ENCODE measurements around the gene FBXW7.

The FBXW7 gene

GRCh38 chr4:152464030-152464823 lies 71.7 kb downstream of the FBXW7 start:
- no peak for DNase-seq

GRCh38 chr4:152463562-152463961 lies 72.3 kb downstream of the FBXW7 start:
- DNase-seq, result no peak

DNA sequence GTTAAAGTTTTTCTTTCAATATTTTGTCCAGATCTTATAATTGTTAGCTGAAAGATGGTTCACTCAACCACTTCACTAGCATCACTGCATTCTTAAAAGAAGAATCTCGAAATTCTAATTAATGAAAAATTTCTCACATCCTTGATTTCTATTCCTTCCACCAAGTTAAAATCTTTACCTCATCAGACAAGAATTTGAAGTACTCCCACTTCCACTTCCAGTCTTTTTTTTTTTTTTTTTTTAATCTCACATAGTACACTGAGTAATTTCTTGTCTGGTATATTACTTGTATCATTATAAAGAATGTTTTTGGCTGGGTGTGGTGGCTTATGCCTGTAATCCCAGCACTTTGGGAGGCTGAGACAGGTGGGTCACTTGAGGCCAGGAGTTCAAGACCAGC lies 73.2 kb downstream of the FBXW7 start:
- DNase-seq, result no peak

GRCh38 chr4:152462047-152462446 lies 73.8 kb downstream of the FBXW7 start:
- DNase-seq, result no peak

GRCh38 chr4:152460488-152460887 lies 75.4 kb downstream of the FBXW7 start:
- no peak for DNase-seq

GRCh38 chr4:152459326-152459725 lies 76.6 kb downstream of the FBXW7 start:
- DNase-seq, result no peak

DNA sequence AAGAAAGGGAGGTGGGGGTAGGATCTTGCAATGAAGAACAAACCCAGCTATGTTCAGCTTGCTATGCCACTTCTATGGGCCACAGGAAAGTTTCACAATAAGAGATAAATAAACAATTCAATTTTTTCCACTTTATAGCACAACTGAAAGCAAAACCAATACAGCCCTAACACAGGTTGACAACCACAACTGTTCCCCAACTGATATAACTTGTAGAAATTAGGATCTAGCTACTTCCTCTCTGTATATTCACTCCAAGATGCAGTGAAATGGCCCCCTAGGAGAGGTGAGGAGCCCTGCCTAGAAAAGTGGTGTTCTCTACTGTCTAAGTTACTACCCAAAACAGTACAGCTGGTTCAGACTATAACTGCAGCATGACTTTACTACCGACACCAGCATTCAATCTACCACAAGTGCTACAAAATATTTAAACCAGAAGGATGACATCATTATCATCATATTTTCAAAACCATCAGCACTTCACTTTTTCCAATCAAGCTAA lies 77.0 kb downstream of the FBXW7 start:
- no peak for DNase-seq

DNA sequence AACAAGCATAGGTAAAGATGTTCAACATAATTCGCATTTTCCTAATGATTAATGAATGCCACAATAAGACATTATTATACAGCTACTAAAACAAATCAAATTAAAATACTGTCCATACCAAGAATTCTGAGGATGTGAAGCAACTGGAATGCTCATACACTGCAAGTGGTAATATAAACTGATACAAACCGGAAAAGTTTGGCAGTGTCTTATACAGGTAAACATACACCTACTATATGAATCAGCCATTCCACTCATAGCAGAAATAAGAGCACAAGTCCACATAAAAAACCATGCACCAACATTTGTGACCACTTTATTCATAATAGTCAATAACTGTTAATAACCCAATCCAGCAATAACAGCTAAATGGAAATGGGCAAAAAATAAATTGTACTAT lies 79.3 kb downstream of the FBXW7 start:
- no peak for DNase-seq

DNA sequence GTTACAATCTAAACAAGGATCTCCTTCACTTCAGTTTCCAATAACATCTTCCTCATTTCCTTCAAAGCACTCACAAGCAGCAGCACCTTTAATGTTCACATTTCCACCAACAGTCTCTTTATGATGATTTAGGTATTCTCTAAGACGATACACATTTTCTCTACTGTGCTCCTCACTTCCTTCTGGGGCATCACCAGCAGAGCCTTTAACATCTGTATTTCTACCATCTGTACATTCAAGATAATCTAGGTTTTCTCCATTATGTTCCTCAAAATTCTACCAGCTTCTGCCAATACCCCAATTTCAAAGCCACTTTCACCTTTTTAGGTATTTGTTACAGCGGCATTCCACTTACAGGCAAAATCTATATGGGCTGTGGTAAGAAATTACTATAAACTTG lies 80.6 kb downstream of the FBXW7 start:
- no peak for DNase-seq

- no peak for DNase-seq
Observed at GRCh38 chr4:152454398-152455011, 81.4 kb downstream of the FBXW7 start.

DNA sequence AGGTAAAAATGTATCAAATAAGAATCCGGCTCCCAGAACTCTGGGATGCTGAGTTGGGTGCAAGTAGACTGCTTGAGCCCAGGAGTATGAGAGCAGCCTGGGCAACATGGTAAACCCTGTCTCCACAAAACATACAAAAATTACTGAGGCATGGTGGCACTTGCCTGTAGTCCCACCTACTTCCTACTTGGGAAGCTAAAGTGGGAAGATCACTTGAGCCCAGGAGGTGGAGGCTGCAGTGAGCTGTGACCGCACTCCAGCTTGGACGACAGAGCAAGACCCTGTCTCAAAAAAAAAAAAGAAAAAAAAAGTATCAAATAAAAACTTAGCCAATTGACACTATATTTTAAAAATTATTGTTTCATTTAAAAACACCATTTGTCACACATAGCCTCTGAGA lies 84.4 kb downstream of the FBXW7 start:
- DNase-seq, result no peak

DNA sequence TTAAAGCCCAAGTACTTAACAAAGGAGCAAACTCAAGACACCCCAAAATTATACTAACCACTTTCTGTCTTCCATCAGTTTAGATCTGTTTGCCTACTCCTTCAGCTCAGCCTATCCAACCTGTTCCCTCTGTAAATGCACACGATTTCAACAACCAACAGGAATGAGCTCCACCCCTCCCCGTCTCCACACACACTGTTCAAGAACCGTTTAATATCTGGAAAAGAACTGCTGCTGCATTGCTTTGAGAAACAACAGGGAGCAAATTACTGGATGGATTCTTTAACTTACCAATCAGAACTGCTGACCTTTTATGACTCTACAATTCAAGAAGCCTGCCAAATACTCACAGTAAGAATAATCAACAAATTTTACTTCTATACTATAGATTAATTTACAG lies 87.0 kb downstream of the FBXW7 start:
- DNase-seq, result no peak

GRCh38 chr4:152448038-152448707 lies 87.7 kb downstream of the FBXW7 start:
- no peak for DNase-seq

DNA sequence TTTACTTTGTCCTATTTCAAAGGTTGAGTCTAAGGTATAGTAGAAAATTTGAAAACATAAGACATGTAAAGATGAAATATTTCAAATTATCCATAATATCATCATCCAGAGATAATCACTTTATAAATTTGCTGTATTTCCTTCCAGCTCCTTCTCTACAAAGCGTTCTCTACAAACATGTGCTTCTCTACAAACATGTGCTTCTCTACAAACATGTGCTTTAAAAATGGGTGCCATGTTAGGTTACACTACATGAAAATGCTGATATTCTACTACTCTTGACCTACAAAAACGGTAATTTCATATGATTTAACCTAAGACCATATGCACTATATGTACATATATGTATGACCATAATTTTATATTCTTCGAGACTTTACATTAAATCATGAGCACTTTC lies 92.0 kb downstream of the FBXW7 start:
- no peak for DNase-seq

DNA sequence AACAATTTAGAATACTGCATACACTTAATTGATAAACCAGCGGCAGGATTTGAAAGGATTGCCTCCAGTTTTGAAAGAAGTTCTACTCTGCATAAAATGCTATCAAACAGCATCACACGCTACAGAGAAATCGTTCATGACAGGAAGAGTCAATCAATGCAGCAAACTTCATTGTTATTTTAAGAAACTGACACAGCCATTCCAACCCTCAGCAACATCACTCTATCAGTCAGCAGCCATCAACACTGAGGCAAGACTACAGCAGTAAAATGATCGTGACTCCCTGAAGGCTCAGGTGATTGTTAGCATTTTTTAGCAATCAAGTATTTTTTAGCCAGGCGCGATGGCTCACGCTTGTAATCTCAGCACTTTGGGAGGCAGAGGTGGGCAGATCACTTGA lies 98.3 kb downstream of the FBXW7 start:
- DNase-seq, result no peak

DNA sequence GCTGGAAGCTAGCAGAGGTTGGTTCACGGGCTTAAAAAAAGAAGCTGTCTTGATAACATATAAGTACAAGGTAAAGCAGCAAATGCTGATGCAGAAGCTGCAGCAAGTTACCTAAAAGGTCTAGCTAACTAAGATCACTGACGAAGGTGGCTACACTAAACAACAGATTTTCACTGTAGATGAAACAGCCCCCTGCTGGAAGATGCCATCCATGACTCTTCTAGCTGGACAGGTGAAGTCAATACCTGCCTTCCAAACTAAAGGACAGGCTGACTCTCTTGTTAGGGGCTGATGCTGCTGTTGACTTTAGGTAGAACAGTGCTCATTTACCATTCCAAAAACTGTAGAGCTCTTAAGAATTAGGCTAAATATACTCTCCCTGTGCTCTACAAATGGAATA lies 99.5 kb downstream of the FBXW7 start:
- DNase-seq, result no peak

DNA sequence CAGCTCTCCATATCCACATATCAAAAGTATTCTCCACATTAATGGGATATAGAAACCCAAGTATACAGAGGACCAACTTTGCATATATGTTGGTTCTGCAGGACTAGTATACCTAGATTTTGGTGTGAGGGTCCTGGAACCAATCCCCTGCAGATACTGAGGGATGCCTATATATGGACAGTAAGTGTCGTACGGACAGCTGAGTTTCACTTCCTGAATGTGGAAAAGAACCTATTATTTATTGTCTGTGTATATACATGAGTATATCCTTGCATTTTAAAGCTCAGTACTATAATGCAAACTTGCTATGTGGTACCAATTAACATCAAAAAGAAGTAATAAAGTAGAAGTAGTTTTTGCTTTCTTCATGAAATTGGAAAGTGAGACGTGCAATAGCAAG lies 101.9 kb downstream of the FBXW7 start:
- no peak for DNase-seq

DNA sequence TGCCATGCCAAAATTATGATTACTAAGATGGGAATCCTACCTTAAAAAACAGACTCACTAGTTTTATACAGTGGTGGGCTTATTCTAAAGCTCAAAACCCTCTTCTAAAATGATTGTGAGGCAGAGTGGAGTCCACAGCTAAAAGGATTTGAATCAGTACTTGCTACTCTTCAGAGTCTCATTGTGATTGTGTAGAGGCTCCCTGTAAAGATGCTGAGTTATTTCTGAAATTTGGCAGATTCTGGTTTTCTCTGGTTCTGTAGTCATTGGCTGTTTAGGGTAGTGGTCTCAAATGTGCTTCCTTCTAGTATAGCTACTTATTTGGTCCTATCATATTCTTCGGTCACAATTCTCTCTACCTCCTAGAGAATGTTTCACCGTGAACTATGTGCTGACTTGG lies 104.1 kb downstream of the FBXW7 start:
- no peak for DNase-seq

GRCh38 chr4:152431291-152431690 lies 104.6 kb downstream of the FBXW7 start:
- no peak for DNase-seq

DNA sequence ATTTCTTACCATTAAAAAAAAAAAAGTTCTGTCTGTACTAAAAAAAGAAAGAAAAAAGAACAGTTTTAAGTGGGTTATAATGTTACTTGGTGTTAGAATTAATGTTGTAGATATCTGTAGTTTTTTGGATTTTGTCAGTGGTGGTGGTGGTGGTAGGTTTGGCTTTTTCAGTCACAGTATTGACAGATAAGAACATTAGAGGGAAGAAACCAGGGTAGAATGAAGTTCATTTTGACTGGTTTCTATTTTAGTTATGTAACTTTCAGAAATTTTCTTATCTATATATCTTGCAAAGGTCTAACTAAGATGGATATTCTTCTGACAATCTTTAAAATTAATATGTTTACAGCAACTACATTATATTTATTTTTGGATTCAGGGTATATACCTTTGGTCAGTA lies 105.4 kb downstream of the FBXW7 start:
- DNase-seq, result no peak

DNA sequence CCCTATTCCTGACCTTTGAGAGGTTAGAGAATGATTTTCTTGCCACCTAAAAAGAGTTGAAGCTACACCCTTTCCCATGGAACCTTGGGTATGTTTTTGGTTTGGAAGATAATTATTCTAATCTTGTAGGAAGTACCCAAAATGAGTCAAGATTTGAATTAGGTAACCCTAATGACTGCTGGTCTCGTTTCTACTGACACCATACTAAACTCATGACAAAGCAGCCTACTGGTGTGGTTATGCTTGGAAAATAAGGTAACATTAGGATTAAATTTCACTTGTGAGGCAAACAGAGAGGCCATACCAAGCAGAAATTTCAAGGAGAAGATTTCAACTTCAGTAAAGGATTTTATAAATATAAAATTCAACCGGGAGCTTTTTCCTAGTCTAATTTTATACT lies 107.9 kb downstream of the FBXW7 start:
- DNase-seq, result no peak

- no peak for DNase-seq
Observed at GRCh38 chr4:152424977-152425376, 110.9 kb downstream of the FBXW7 start.

DNA sequence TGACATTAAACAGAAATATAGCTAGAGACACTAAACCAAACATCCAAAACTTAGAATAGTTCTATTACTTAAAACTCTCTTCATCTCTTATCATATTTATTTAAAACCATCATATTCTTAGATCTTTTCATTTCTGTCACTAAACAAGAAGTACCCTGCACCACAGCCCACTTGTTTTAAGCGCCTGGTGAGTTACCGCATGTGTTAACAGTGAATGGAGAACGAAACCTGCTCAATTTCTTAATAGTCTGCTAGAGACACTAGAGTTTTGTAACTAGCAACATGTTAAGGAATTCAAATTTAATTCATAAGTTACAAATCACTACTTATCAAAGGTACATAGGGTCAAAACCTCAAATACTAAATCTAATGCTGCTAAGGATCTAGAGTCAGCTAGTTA lies 111.5 kb downstream of the FBXW7 start:
- no peak for DNase-seq

- DNase-seq, result no peak
Observed at GRCh38 chr4:152422817-152423320, 113.0 kb downstream of the FBXW7 start.
